ENCODE data around the gene PPEF1.
"Not testable (repeated sequence)": the region's sequence is repeated elsewhere in the genome, so short reads cannot be mapped to it uniquely, and the experiment has no call there.

PPEF1 gene

GRCh38 chrX:18797141-18797540 lies 89.7 kb downstream of the PPEF1 start:
- no peak overlapping the region for H3K4me3 Mint-ChIP-seq
- H3K36me3 Mint-ChIP-seq (ENCODE audit: low read depth), result no peaks in the 10 kb centered on the region
- H3K9me3 Mint-ChIP-seq, result no peaks in the 10 kb centered on the region
- H3K27me3 Mint-ChIP-seq, result no peaks in the 10 kb centered on the region
- no peaks in the 10 kb centered on the region for H3K4me1 Mint-ChIP-seq (ENCODE audit: low read depth)
- H3K27ac Mint-ChIP-seq, result no peak overlapping the region
- intact Hi-C loops (cut with micrococcal nuclease), result no loop called here

- intact Hi-C loops (cut with micrococcal nuclease), result no loop called here
- no peaks in the 10 kb centered on the region for H3K36me3 Mint-ChIP-seq (ENCODE audit: low read depth)
- no peaks in the 10 kb centered on the region for H3K27me3 Mint-ChIP-seq
- no peak overlapping the region for H3K4me3 Mint-ChIP-seq
- no peaks in the 10 kb centered on the region for H3K4me1 Mint-ChIP-seq (ENCODE audit: low read depth)
- H3K27ac Mint-ChIP-seq, result no peak overlapping the region
- no peaks in the 10 kb centered on the region for H3K9me3 Mint-ChIP-seq
These were observed 92.5 kb downstream of the PPEF1 start for GRCh38 chrX:18799911-18800310.

DNA sequence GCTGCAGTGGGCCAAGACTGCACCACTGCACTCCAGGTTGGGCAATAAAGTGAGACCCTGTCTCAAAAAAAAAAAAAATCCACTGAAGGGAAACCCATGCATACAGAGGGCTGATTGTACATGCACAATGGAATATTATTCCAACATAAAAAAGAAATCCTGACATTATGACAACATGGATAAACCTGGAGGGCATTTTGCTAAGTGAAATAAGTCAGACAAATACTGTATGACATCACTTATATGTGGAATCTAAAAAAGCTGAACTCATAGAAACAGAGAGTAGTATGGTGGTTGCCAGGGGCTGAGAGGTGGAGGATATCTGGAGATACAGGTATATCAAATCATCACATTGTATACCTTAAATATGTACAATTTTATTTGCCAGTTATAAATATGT lies 102.2 kb downstream of the PPEF1 start:
- Mint-ChIP-seq H3K27me3 (no peaks in the 10 kb centered on the region), H3K27ac (no peak overlapping the region), H3K9me3 (no peaks in the 10 kb centered on the region), H3K4me3 (no peak overlapping the region), H3K4me1 (ENCODE audit: low read depth) (no peaks in the 10 kb centered on the region), H3K36me3 (ENCODE audit: low read depth) (no peaks in the 10 kb centered on the region)
- intact Hi-C loops (cut with micrococcal nuclease), result no loop called here

DNA sequence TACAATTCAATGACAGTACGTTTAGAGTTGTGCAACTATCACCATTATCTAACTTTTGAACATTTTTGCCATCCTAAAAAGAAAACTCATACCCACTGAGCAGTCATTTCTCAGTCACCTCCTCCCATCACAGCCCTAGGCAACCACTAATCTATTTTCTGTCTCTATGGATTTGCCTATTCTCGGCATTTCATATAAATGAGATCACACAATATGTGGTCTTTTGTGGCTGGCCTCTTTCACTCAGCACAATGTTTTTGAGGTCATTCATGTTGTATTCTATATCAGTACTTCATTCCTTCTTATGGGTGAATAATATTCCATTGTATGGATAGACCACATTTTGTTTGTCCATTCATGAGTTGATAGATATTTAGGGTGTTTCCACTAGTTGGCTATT lies 103.0 kb downstream of the PPEF1 start:
- Mint-ChIP-seq H3K27me3 (no peaks in the 10 kb centered on the region), H3K27ac (no peak overlapping the region), H3K36me3 (ENCODE audit: low read depth) (no peaks in the 10 kb centered on the region), H3K4me3 (no peak overlapping the region), H3K4me1 (ENCODE audit: low read depth) (no peaks in the 10 kb centered on the region), H3K9me3 (no peaks in the 10 kb centered on the region)
- intact Hi-C loops (cut with micrococcal nuclease), result no loop called here

DNA sequence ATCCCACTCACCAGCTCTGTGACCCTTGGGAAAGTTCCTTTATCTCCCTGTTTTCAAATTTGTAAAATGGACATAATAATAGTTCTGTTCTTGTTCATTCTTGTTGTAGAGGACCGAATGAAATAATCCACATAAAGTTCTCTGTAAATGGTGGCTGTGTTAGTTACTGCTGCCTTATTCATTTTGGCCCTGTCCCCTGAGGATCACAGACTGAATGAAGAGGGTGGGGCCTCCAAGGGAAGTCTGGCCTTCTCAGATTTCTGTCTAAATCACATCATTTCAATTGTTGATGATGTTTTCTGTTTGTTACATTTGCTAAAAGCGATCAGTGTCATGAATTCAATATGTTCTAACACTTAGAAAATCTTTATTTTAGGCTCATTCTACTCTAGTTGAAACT lies 117.9 kb downstream of the PPEF1 start:
- no peaks in the 10 kb centered on the region for H3K36me3 Mint-ChIP-seq (ENCODE audit: low read depth)
- H3K4me1 Mint-ChIP-seq (ENCODE audit: low read depth), result no peaks in the 10 kb centered on the region
- intact Hi-C loops (cut with micrococcal nuclease), result no loop called here
- H3K9me3 Mint-ChIP-seq, result no peaks in the 10 kb centered on the region
- H3K4me3 Mint-ChIP-seq, result no peak overlapping the region
- H3K27me3 Mint-ChIP-seq, result no peaks in the 10 kb centered on the region
- no peak overlapping the region for H3K27ac Mint-ChIP-seq

- Mint-ChIP-seq H3K4me3 (no peak overlapping the region), H3K9me3 (no peaks in the 10 kb centered on the region), H3K4me1 (ENCODE audit: low read depth) (no peaks in the 10 kb centered on the region), H3K27me3 (no peaks in the 10 kb centered on the region), H3K27ac (no peak overlapping the region), H3K36me3 (ENCODE audit: low read depth) (no peaks in the 10 kb centered on the region)
- intact Hi-C loops (cut with micrococcal nuclease), result no loop called here
These were observed 121.5 kb downstream of the PPEF1 start for GRCh38 chrX:18828832-18829404.

GRCh38 chrX:18833071-18833731 lies 125.8 kb downstream of the PPEF1 start:
- Mint-ChIP-seq H3K27ac (no peak overlapping the region), H3K36me3 (ENCODE audit: low read depth) (no peaks in the 10 kb centered on the region), H3K9me3 (no peaks in the 10 kb centered on the region), H3K4me3 (no peak overlapping the region), H3K27me3 (no peaks in the 10 kb centered on the region), H3K4me1 (ENCODE audit: low read depth) (no peaks in the 10 kb centered on the region)
- intact Hi-C loops (cut with micrococcal nuclease), result no loop called here

- not testable (repeated sequence) for H3K4me1 Mint-ChIP-seq (ENCODE audit: low read depth); H3K4me3 Mint-ChIP-seq
These were observed 140.5 kb downstream of the PPEF1 start for GRCh38 chrX:18847901-18848300.

DNA sequence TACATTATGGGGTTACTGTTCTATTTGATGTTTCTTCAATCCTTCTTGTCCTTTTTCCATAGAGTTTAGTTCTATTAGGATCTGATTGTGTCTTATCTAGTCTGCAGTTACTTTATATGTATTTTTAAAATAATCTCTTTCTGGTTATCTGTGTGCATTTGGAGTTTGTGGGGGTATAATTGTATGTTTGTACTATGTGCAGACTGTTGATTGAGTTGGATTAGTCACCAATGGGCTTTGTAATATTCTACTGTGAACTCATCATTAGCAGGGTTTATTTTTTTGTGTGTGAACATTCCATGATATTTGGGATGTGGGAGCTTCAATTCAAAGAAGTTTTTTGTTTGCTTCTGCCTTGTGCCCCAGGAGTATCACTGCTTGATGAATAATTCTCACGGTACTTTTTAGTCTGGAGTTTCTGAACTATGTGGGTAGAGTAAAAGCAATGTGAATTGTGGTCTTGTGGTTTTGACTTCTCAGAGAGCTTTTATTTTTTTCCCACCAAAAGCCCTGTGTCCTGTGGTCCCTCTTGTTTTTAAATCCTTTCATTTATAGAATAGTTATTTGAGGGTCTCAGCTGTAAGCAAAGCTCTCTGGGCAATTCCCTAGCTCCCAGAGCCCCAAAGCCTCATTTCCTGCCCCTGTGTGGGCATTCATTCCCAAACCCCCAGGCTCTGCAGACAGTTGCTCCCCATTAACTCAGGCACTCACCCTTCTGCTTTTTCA lies 148.6 kb downstream of the PPEF1 start:
- intact Hi-C loops (cut with micrococcal nuclease), result no loop called here
- no peaks in the 10 kb centered on the region for H3K36me3 Mint-ChIP-seq (ENCODE audit: low read depth)
- no peak overlapping the region for H3K4me3 Mint-ChIP-seq
- no peak overlapping the region for H3K27ac Mint-ChIP-seq
- no peaks in the 10 kb centered on the region for H3K9me3 Mint-ChIP-seq
- no peaks in the 10 kb centered on the region for H3K4me1 Mint-ChIP-seq (ENCODE audit: low read depth)
- H3K27me3 Mint-ChIP-seq, result peaks cover 2% of the 10 kb centered on the region

More at GRCh38 chrX:18847901-18848300, 140.5 kb downstream of the PPEF1 start:
- H3K27me3 Mint-ChIP-seq; H3K36me3 Mint-ChIP-seq (ENCODE audit: low read depth); intact Hi-C loops (cut with micrococcal nuclease); H3K27ac Mint-ChIP-seq; H3K9me3 Mint-ChIP-seq: not testable (repeated sequence)

DNA sequence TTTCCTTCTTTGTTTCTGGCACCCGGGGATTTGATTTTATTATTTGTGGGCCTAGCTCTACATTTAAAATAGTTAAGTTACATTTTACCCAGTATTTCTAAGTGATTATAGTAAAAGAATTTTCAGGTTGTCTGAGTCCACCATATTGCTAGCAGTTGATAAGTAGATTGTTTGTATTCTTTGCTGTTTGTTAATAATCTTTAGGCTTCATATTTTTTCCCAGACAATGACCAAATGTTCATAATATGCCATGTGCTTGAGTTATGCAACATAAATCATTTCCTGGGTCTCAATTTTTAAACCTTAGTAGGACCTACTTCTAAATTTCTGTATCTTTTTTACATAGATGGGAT lies 149.2 kb downstream of the PPEF1 start:
- H3K36me3 Mint-ChIP-seq (ENCODE audit: low read depth), result no peaks in the 10 kb centered on the region
- intact Hi-C loops (cut with micrococcal nuclease), result no loop called here
- H3K4me1 Mint-ChIP-seq (ENCODE audit: low read depth), result no peaks in the 10 kb centered on the region
- H3K27me3 Mint-ChIP-seq, result peaks cover 2% of the 10 kb centered on the region
- no peak overlapping the region for H3K27ac Mint-ChIP-seq
- no peak overlapping the region for H3K4me3 Mint-ChIP-seq
- H3K9me3 Mint-ChIP-seq, result no peaks in the 10 kb centered on the region

DNA sequence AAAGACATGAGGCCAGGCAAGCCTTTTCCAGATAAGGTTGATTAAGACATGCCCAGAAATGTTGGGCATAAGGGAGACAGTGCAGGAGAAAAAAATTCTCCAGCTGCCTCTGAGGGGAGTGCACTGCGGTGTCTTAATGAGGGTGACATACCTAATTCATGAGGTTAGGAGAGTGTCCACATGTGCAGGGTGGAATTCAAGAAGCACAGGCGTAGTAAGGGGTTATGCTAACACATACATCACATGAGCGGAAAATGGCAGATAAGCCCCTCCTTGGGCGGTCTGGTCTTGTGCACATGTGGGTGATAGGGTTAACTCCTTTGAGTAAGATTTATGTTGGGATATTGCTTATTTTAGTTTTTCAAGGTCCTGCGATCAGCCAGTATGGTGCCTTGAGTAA lies 154.1 kb downstream of the PPEF1 start:
- H3K36me3 Mint-ChIP-seq (ENCODE audit: low read depth), result no peaks in the 10 kb centered on the region
- intact Hi-C loops (cut with micrococcal nuclease), result no loop called here
- H3K27me3 Mint-ChIP-seq, result no peaks in the 10 kb centered on the region
- H3K4me3 Mint-ChIP-seq, result no peak overlapping the region
- no peak overlapping the region for H3K27ac Mint-ChIP-seq
- no peaks in the 10 kb centered on the region for H3K4me1 Mint-ChIP-seq (ENCODE audit: low read depth)
- H3K9me3 Mint-ChIP-seq, result no peaks in the 10 kb centered on the region

DNA sequence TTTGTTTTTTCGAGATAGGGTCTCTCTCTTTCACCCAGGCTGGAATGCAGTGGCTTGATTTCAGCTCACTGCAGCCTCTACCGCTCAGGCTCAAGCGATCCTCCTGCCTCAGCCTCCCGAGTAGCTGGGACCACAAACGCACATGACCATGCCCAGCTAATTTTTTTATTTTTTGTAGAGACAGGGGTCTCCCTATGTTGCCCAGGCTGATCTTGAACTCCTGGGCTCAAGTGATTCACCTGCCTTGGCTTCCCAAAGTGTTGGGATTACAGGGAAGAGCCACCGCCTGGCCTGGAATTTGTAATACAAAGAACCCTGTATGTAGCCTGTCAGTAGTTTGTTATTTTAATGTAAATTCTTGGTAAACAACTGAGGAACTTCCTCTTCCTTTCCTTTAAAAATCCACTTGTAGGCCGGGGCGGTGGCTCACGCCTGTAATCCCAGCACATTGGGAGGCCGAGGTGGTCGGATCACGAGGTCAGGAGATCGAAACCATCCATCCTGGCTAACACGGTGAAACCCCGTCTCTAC lies 157.0 kb downstream of the PPEF1 start:
- intact Hi-C loops (cut with micrococcal nuclease), result no loop called here
- H3K9me3 Mint-ChIP-seq, result no peaks in the 10 kb centered on the region
- H3K27me3 Mint-ChIP-seq, result no peaks in the 10 kb centered on the region
- H3K4me1 Mint-ChIP-seq (ENCODE audit: low read depth), result no peaks in the 10 kb centered on the region
- H3K4me3 Mint-ChIP-seq, result no peak overlapping the region
- H3K36me3 Mint-ChIP-seq (ENCODE audit: low read depth), result no peaks in the 10 kb centered on the region
- H3K27ac Mint-ChIP-seq, result no peak overlapping the region

DNA sequence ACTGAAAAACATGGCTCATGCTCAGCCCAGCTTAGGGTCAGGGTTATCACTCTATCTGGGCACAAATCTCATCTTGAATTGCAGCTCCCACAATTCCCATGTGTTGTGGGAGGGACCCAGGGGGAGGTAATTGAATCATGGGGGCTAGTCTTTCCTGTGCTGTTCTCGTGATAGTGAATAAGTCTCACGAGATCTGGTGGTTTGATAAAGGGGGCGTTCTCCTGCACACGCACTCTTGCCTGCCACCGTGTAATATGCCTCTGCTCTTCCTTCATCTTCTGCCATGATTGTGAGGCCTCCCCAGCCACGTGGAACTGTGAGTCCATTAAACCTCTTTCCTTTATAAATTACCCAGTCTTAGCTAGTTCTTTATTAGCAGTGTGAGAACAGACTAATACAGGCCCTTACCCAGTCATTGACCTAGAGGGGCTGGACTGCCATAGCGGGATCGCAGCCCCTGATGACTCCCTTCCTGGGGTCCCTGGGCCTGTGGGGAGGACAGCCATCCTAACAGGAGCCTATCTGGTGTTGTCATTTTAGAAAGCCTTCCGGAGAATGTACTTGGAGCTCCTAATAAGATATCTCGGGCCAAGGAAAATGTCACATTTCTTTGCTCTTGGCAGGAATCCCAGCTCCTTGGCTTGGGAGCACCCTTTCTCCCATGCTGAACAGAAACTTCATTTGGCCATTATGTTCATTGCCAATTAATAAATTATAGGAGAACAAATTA lies 163.9 kb downstream of the PPEF1 start:
- Mint-ChIP-seq H3K27ac (no peak overlapping the region), H3K27me3 (peaks cover 1% of the 10 kb centered on the region), H3K9me3 (no peaks in the 10 kb centered on the region), H3K4me1 (ENCODE audit: low read depth) (no peaks in the 10 kb centered on the region), H3K36me3 (ENCODE audit: low read depth) (no peaks in the 10 kb centered on the region), H3K4me3 (no peak overlapping the region)
- intact Hi-C loops (cut with micrococcal nuclease), result no loop called here

- H3K27me3 Mint-ChIP-seq, result peaks cover 1% of the 10 kb centered on the region
- no peaks in the 10 kb centered on the region for H3K9me3 Mint-ChIP-seq
- no peaks in the 10 kb centered on the region for H3K4me1 Mint-ChIP-seq (ENCODE audit: low read depth)
- H3K36me3 Mint-ChIP-seq (ENCODE audit: low read depth), result no peaks in the 10 kb centered on the region
- no peak overlapping the region for H3K27ac Mint-ChIP-seq
- H3K4me3 Mint-ChIP-seq, result no peak overlapping the region
- intact Hi-C loops (cut with micrococcal nuclease), result no loop called here
These were observed 164.5 kb downstream of the PPEF1 start for GRCh38 chrX:18871970-18872369.
